ENCODE data around the gene ITGB4. TPM values are rescaled to one million over a fixed set of nuclear protein-coding genes. Genes with fewer than 3 reads are reported as not detected.

Gene ITGB4
- total RNA-seq, 1 experiment from 2014 or later: 5.3 TPM

- Histone ChIP-seq H2BK20ac (ENCODE audit: low read depth, low read length, poor library complexity, severe bottlenecking) (no peak overlapping the region), H2AK5ac (ENCODE audit: insufficient read length, low read length) (no peak overlapping the region), H3K79me2 (ENCODE audit: insufficient read depth, low read length) (peaks cover 3% of the 10 kb centered on the region; the same call in 1 of the 2 replicates), H2BK12ac (ENCODE audit: insufficient read length, low read depth, low read length) (no peak overlapping the region), H2BK120ac (ENCODE audit: low read depth, low read length, poor library complexity, severe bottlenecking) (no peak overlapping the region), H3K9ac (ENCODE audit: extremely low read depth, insufficient read length, low read length) (no peak overlapping the region), H3K18ac (ENCODE audit: insufficient read length, low read depth, low read length) (no peak overlapping the region), H3K79me1 (ENCODE audit: insufficient read depth, low read depth, low read length, poor library complexity, severe bottlenecking) (no peaks in the 10 kb centered on the region), H3K23ac (ENCODE audit: insufficient read length, low read depth, low read length) (no peak overlapping the region), H3K56ac (ENCODE audit: insufficient read length, low read depth, low read length) (no peak overlapping the region), H2AFZ (ENCODE audit: low read length) (no peak overlapping the region), H4K20me1 (ENCODE audit: control insufficient read depth, insufficient read depth, insufficient read length) (no peaks in the 10 kb centered on the region), H4K91ac (ENCODE audit: insufficient read length, low read depth, low read length) (no peak overlapping the region), H3K27me3 (ENCODE audit: insufficient read depth, low read length) (no peaks in the 10 kb centered on the region), H3T11ph (ENCODE audit: low read length) (no peak overlapping the region), H3K9me3 (ENCODE audit: control insufficient read depth, low read depth, low read length) (no peaks in the 10 kb centered on the region), H2BK5ac (ENCODE audit: insufficient read length, low read length) (no peak overlapping the region), H3K4me2 (ENCODE audit: insufficient read depth, insufficient read length, low read length) (no peak overlapping the region), H3K27ac (ENCODE audit: insufficient read length, low read depth, low read length) (no peak overlapping the region), H4K5ac (ENCODE audit: insufficient read length, low read depth, low read length) (no peak overlapping the region), H4K8ac (replicated peaks; ENCODE audit: insufficient read length, low read depth, low read length) (no peak overlapping the region), H2BK15ac (ENCODE audit: low read depth, low read length) (no peak overlapping the region), H3K14ac (ENCODE audit: insufficient read depth, low read length) (no peak overlapping the region), H3K4ac (ENCODE audit: low read depth, low read length) (no peak overlapping the region), H3K4me1 (ENCODE audit: insufficient read depth, low read length) (no peaks in the 10 kb centered on the region), H3K23me2 (ENCODE audit: insufficient read length, low read depth, low read length, poor library complexity, severe bottlenecking) (no peaks in the 10 kb centered on the region)
- WGBS (ENCODE audit: extremely low coverage, insufficient read length, low lambda C conversion rate): no CpG with 5 or more reads among the region's 15 CpGs
- H3K27ac Mint-ChIP-seq: peak overlapping the region in 2 of 3 experiments; percentile 4 to 86; a peak in 4 of 7 replicates
- peaks cover 2 to 3% of the 10 kb centered on the region in 2 experiments; a peak in 3 of 5 replicates for H3K9me3 Mint-ChIP-seq
- H3K27me3 Mint-ChIP-seq (ENCODE audit: low read depth): peaks cover 2% of the 10 kb centered on the region; the same call in 1 of the 2 replicates
- DNase-seq: no peak
- H3K4me3 Mint-ChIP-seq: peak overlapping the region; percentile 54 to 96; a peak in 4 of 5 replicates
- peaks cover 28 to 36% of the 10 kb centered on the region in 2 experiments for H3K4me1 Mint-ChIP-seq
- TF ChIP-seq CTCF (conservative IDR thresholded peaks at IDR 0.05): no peak
- H3K36me3 Mint-ChIP-seq (ENCODE audit: insufficient read depth in 1 of 3, low read depth in 3 of 3): peaks cover 21 to 34% (median 33%) of the 10 kb centered on the region in 3 experiments
Observed at GRCh38 chr17:75776386-75777295, 55.4 kb downstream of the ITGB4 start.
